Left lobe of liver (tissue), 2 donors: Measurements from ENCODE around the gene TRMT10C. TPM values are rescaled to one million over a fixed set of nuclear protein-coding genes. Genes with fewer than 3 reads are reported as not detected.
A peak's percentile ranks its signal among the peaks of the same experiment; 100 is the strongest.
"Not testable (repeated sequence)": the region's sequence is repeated elsewhere in the genome, so short reads cannot be mapped to it uniquely, and the experiment has no call there.

Experiments used
- ATAC-seq: fragments of 200-7000 bp; cut with Tn5 transposase; one replicate; pipeline ENCODE4 v1.9.1; 2020; ENCODE audit warnings: mild to moderate bottlenecking, moderate library complexity
- DNase-seq: peaks from one replicate; pipeline ENCODE4 v3.0.0-alpha.2; 2020; ENCODE audit warnings: low spot score
- total RNA-seq: library from RNA; stranded (reverse); gene quantifications from one replicate; pipeline ENCODE4 v1.2.1, GENCODE V29; 2021
- donor health status: DM: no; HTN: no; CAD: no; lungs with moderate emphysema.
- donor health status: DM: no; HTN: yes; CAD: no.

The TRMT10C gene
- 9.1 TPM for total RNA-seq

DNA sequence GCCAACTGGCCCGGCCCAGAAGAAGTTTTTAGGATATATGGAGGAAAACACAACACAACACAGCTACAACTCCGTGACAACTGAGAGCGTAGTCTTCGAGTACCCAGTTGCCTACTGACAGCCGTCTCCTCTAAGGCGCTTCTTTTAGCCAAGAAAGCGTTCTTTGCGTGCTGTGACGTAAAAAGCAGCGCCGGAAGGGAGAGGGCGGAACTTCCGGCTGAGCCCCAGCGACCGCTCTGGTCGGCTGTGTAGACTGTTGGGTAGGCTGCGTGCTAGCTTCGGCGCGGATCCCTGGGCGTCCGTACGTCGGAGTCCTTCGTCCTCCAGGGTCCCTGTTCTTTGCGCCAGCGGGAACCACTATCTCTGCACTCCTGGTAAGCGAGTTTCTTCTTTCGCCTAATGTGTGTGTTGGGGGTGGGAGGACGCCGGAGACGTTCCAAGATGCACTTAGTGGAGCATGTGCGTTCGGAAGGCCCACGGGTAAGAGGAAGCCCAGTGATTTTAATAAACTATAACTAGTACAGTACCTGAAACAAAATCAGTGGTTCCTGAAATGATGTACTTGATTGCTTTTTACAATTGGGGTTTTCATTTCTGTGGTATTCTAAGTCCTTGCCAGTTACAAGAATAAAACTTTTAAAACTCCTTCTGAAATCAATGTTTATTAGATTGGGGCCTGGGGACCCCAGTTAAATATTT is at the start of gene TRMT10C:
TSS of gene TRMT10C (plus strand) at position 239 of the 699 bp plus-strand sequence. CDS start 2,914 bp downstream, outside the sequence.
- ATAC-seq (peak; percentile 99), DNase-seq (peak; percentile 93)

DNA sequence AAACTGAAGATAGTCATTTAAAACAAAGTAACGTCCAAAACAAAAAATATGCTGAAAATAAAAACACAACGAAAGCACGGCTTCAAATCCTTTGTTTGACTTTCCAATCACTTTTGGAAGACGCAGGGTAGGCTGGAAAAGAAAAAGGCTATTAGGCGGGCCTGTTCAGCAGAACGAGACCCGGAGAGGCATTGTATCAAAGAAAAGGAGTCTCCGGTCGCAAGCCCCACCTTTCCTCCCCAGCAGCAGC is 49.3 kb upstream of the TRMT10C start:
- ATAC-seq (no peak), DNase-seq (no peak)

DNA sequence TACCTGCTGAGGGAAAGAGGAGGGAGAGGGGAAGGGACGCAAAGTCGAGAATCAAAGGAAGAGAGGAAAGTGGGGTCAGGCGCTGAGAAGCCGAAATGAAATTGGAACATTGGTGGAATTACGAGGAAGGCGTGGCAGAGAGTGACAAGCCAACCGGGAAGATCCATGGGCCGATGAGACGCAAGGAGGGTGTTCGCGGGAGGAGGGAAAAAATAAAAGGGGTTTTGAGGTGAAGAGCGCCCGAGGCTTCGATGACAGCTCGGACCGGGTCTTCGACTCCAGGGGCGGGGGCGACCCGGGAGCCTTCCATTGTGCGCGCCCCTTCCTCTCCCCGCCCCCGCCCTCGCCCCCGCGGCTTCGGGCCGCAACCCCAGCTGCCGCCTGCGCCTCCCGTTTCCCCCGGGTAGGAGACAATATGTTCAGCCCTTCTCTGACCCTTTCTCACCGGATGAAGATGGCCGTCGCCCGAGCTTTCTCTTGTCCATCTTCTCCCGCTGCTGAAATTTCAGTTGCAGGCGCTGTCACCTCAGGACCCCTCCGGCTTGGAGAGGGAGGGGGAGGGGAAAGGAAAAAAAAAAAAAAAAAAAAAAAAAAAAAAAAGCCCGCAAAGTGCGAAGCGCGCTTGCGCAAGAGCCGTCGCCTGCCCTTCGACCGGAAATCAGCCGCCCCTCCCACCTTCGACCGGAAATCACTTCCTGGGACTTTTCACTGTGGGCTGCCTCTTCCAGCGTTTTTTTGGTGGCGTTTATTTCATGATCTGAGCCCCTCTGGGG is 48.8 kb upstream of the TRMT10C start, which contains the start of gene SENP7:
TSS of gene SENP7 (minus strand) at position 567 of the 773 bp plus-strand sequence. CDS start at position 485, 82 bp downstream.
- ATAC-seq, result peak; percentile 90
- DNase-seq, result peak; percentile 83

DNA sequence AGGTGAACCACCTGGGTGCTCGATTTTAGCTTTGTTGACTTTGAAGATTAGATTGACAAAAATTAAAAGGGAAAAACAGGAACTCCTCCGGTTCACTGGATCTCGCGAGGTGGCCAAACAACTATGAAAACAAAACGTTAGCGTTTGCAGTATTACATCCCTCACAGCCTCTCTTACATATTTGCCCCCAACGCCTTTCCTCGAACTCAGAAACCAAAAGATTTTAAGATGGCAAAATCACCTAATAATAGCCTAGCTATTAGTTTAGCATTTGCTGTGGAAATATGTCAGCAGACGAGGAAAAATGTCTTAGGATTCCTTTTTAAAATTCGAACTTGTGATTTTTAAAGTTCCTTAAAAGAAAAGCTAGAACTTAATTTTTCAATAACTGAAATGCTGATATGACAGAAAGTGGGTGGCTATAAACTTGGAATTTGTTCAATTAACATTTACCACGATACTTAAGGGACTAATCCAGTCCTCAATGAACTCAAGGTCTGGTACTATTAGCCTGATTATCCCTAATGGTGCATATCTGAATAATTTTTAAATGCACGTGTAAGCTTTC is 48.2 kb upstream of the TRMT10C start:
- DNase-seq, result no peak
- ATAC-seq, result peak; percentile 61

DNA sequence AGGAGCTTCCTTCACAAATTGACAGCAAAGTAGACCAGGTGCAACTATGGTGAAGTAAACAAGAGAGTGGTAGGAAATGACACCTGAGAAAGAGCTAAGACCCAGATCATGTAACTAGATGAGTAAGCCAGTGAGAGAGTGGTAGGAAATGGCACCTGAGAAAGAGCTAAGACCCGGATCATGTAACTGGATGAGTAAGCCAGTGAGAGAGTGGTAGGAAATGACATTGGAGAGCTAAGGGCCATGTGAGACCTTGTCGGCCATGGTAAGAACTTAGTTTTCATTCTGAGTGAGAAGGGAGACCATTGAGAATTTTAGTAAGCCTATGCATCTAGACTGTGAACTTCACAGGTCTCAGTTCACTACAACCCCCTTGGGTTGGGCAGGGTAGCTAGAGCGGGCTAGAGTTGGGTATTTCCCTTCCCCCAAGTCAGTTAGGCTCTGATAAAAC is 43.2 kb upstream of the TRMT10C start:
- ATAC-seq, result no peak
- DNase-seq, result no peak

- DNase-seq, result no peak
- ATAC-seq, result peak; percentile 62
Observed at GRCh38 chr3:101519685-101520365, 41.8 kb upstream of the TRMT10C start.

GRCh38 chr3:101521211-101521701 is 40.4 kb upstream of the TRMT10C start:
- no peak for DNase-seq
- no peak for ATAC-seq

DNA sequence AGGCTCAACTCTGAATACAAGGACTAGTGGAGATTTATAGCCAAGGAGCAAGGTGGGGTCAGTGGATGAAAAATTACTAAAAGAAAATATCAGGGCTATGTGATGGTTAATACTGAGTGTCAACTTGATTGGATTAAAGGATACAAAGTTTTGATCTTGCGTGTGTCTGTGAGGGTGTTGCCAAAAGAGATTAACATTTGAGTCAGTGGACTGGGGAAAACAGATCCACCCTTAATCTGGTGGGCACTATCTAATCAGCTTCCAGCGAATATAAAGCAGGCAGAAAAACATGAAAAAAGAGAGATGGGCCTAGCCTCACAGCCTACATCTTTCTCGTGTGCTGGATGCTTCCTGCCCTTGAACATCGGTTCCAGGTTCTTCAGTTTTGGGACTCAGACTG is 34.2 kb upstream of the TRMT10C start:
- DNase-seq (no peak), ATAC-seq (no peak)

GRCh38 chr3:101527906-101528305 is 33.8 kb upstream of the TRMT10C start:
- ATAC-seq (no peak), DNase-seq (no peak)

DNA sequence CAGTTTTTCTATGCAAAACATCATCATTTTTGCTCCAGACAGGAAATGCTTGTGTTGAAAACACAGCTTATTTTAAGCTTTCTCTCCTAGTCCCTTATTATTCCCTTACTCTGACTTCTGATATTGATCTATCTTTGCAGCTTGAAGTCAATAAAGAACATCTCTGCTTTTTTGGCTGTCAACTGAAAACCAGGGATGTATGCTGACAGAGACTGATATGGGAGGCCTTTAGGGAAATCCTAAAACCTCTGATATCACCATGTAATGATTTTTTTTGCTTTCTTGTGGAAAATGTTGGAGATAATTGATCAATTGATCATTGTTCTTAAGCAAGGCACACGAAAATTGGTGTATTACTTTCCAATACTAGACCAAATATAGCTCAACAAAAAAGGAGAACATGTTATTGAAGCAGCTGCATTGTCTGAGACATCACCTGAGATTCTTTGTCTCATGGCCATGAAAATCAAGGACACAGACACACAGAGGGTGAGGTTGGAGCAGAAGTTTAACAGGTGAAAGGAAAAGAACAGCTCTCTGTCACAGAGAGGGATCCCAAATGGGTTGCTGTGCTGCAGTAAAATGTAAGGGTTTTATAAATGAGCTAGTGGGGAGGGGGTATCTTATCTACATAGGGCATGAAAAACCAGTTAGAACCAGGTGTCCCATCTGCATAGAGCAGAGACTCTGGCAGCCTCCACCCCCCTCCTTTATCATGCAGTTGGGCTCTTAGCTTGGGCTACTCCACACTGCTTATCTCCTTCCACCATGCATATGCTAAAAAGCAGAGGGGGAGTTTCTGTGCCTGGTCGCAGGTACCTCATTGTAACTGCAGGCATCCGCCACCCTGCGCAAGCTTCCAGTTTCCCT is 31.6 kb upstream of the TRMT10C start:
- no peak for ATAC-seq
- DNase-seq, result no peak

DNA sequence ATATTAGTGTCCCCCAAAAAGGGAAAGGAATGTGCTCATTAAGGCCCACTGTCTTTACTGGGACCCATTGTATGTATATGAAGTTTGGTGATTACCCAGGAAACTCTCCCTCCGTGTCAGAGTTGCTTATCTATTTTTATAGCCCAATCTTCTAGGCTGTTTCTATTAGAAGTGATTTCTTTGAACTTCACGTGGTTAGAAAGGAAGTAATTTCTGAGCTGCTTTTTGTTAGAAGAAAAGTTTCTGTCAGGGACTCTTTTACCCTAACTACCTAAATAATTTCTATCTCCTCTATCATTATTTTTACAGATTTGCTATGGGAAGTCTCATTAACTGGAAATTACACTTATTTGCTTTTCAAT is 31.0 kb upstream of the TRMT10C start:
- no peak for ATAC-seq
- no peak for DNase-seq

- ATAC-seq (no peak), DNase-seq (no peak)
Observed at GRCh38 chr3:101531473-101532086, 30.1 kb upstream of the TRMT10C start.

GRCh38 chr3:101532783-101533602 is 28.7 kb upstream of the TRMT10C start:
- DNase-seq, result no peak
- ATAC-seq, result no peak

DNA sequence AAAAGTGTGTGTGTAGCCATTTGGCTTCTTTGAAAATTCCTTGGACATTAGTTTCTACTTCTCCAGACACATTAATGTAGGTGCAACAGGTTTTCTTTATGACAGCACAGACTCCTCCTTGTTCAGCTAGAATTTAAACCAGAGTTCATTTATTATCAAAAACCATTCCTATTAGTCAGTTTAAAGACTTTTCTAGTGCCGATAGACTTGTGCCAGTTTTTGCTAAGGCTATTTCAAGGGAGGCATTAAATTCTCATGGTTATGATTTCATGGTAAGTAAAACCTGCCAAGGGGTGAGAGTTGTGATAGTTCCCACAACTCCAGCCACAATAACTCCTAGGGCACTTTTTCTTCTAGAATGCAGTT is 28.1 kb upstream of the TRMT10C start:
- DNase-seq, result no peak
- no peak for ATAC-seq

DNA sequence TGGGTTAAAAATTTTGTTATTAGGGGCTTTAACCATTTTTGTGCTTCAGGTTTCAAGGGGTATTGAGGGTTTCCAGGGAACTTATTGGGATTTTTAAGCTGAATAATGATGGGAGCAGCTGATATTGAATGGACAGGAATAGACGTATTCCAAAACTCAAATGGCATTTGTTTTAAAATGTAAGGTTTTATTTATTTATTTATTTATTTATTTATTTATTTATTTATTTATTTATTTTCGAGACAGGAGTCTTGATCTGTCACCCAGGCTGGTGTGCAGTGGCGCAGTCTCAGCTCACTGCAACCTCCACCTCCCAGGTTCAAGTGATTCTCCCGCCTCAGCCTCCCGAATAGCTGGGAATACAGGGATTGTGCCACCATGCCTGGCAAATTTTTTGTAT is 26.4 kb upstream of the TRMT10C start:
- no peak for ATAC-seq
- no peak for DNase-seq

- ATAC-seq (no peak), DNase-seq (no peak)
Observed at GRCh38 chr3:101536266-101536665, 25.4 kb upstream of the TRMT10C start.

- ATAC-seq, DNase-seq: not testable (repeated sequence)
Observed at GRCh38 chr3:101536955-101537354, 24.7 kb upstream of the TRMT10C start.

DNA sequence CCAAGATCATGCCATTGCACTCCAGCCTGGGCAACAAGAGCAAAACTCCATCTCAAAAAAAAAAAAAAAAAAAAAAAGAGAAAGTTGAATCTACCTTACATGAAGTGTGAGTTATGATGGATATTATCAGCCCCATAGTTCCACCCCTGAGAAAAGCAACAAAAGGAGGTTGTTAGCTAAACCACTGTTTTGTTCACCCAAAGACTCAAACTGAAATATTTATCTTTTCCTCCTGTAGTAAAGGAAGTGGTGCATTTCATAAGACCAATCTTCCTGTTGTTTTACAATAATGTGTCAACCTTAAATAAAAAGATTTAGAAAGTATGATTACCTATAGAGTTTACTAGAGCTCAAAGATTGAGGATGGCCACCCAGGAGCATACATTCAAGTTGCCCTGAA is 18.7 kb upstream of the TRMT10C start:
- no peak for ATAC-seq
- no peak for DNase-seq

- ATAC-seq (no peak), DNase-seq (no peak)
Observed at GRCh38 chr3:101544161-101544850, 17.4 kb upstream of the TRMT10C start.
